NB4 (cell line): Measurements from ENCODE around the gene RNU6-1.

ENCODE experiments used
- CTCF ChIP-seq: IDR thresholded peaks from one replicate; pipeline ENCODE4 v1.5.1; 2012; ENCODE audit warnings: low read depth, low read length
- MAX ChIP-seq: IDR thresholded peaks from 2 replicates; pipeline ENCODE4 v1.6.1; 2011; ENCODE audit warnings: low read depth, low read length
- POLR2A ChIP-seq: IDR thresholded peaks from 2 replicates; pipeline ENCODE4 v1.6.1; 2011; ENCODE audit warnings: mild to moderate bottlenecking; ENCODE audit not compliant: insufficient read length; ENCODE audit errors: extremely low read depth

- TF ChIP-seq CTCF (no peak), MAX (no peak), POLR2A (no peak)
Measured at GRCh38 chr15:67799801-67800205, 40.0 kb downstream of the RNU6-1 start.
